CD4-positive, alpha-beta T cell (primary cell): ENCODE results near the gene PEAK3. TPM values are rescaled to one million over a fixed set of nuclear protein-coding genes. Genes with fewer than 3 reads are reported as not detected.

Source experiments
- ATAC-seq: fragments of 200-7000 bp; cut with Tn5 transposase; one replicate; pipeline ENCODE4 v1.10.0; 2022; ENCODE audit warnings: mild to moderate bottlenecking; ENCODE audit not compliant: poor library complexity
- CTCF ChIA-PET: fragments of 350-600 bp; sonication (Branson Sonifier 250); formaldehyde crosslinking; loops from one replicate; lab custom pipeline; 2021; ENCODE audit warnings: antibody characterized with exemption, inconsistent platforms; lab: Charles Lee
- POLR2A ChIA-PET: fragments of 350-600 bp; sonication (Branson Sonifier 250); formaldehyde crosslinking; loops from one replicate; lab custom pipeline; 2021; ENCODE audit warnings: antibody characterized with exemption, inconsistent platforms; lab: Charles Lee
- DNase-seq, 14 experiments: peaks; one replicate each; pipeline ENCODE4 v3.0.0-alpha.2; 2013 to 2020; ENCODE audit warnings: mixed read lengths in 2 of 14
- H3K27ac ChIP-seq, 2 donors: one replicate each; pipeline versions ENCODE4 v1.5.1 to v1.7.0; 2013; ENCODE audit warnings: low read length in 2 of 2, low read depth in 1 of 2, mild to moderate bottlenecking in 1 of 2
- H3K27me3 ChIP-seq, 2 experiments: 1 replicate in 1 of 2; 2 replicates in 1 of 2; pipeline versions ENCODE4 v1.6.1 to v1.7.0; 2013; ENCODE audit warnings: low read length in 2 of 2, control low read depth in 1 of 2, mild to moderate bottlenecking in 1 of 2, moderate library complexity in 1 of 2; ENCODE audit not compliant: insufficient read depth in 2 of 2, control insufficient read depth in 1 of 2
- H3K36me3 ChIP-seq: one replicate; pipeline ENCODE4 v1.6.1; 2013; ENCODE audit warnings: low read length, control low read depth; ENCODE audit not compliant: insufficient read depth
- H3K4me1 ChIP-seq: one replicate; pipeline ENCODE4 v1.6.1; 2013; ENCODE audit warnings: low read length, control low read depth; ENCODE audit not compliant: insufficient read depth
- H3K4me3 ChIP-seq: one replicate; pipeline ENCODE4 v1.5.1; 2013; ENCODE audit warnings: mild to moderate bottlenecking, low read length, moderate library complexity
- H3K9me3 ChIP-seq, 2 experiments: 1 replicate in 1 of 2; 2 replicates in 1 of 2; pipeline versions ENCODE4 v1.6.1 to v1.7.0; 2013; ENCODE audit warnings: low read length in 2 of 2, mild to moderate bottlenecking in 2 of 2, control low read depth in 1 of 2, moderate library complexity in 1 of 2; ENCODE audit not compliant: control insufficient read depth in 1 of 2, insufficient read depth in 1 of 2
- H3K27ac Mint-ChIP-seq: one replicate; pipeline ENCODE4 v1.8.0; 2020; ENCODE audit warnings: mixed read lengths
- H3K27me3 Mint-ChIP-seq: one replicate; pipeline ENCODE4 v1.8.0; 2021; ENCODE audit warnings: mixed read lengths
- H3K36me3 Mint-ChIP-seq: one replicate; pipeline ENCODE4 v1.8.0; 2021; ENCODE audit warnings: low read depth, mixed read lengths
- H3K4me1 Mint-ChIP-seq: one replicate; pipeline ENCODE4 v1.8.0; 2021; ENCODE audit warnings: low read depth, mixed read lengths
- H3K4me3 Mint-ChIP-seq: one replicate; pipeline ENCODE4 v1.8.0; 2020; ENCODE audit warnings: mild to moderate bottlenecking, mixed read lengths
- H3K9me3 Mint-ChIP-seq: one replicate; pipeline ENCODE4 v1.8.0; 2020; ENCODE audit warnings: mixed read lengths
- CTCF ChIP-seq: fragments of 200-600 bp; IDR thresholded peaks from one replicate; pipeline ENCODE4 v1.8.0; 2022; ENCODE audit warnings: antibody characterized with exemption, mild to moderate bottlenecking
- intact Hi-C, 2 experiments: fragments of 100-400 bp; cut with DNase I in 1 of 2; cut with micrococcal nuclease in 1 of 2; formaldehyde crosslinking; loops; one replicate each; pipeline versions ENCODE4 v1.15.1 to v1.9.0; 2023 to 2025; cut with DNase I, micrococcal nuclease
- total RNA-seq, 174 experiments: library from RNA in 2 of 174; stranded (reverse) in 2 of 174; gene quantifications; one replicate each; pipeline ENCODE4 v1.2.3 and lab custom pipeline; 2021 to 2026

PEAK3 gene
- total RNA-seq, 2 experiments from 2014 or later: not detected

GRCh38 chr19:2235381-2236063 is 46.5 kb downstream of the PEAK3 start:
- no peaks in the 10 kb centered on the region for H3K9me3 ChIP-seq
- POLR2A ChIA-PET: interaction anchor here (0.6 to 1.3 kb wide), 14 partner anchors 17 to 221 kb away, joined by 3 to 5 read pairs (median 3); partner anchors contain the start of genes AP3D1, LMNB2, LSM7 and SPPL2B
- peaks cover 27% of the 10 kb centered on the region for H3K36me3 ChIP-seq
- no peak for TF ChIP-seq CTCF
- peak in 3 of 14 experiments; percentile 17 to 55 (median 45) for DNase-seq
- Mint-ChIP-seq H3K27me3 (peaks cover 4% of the 10 kb centered on the region), H3K4me3 (peak overlapping the region; percentile 98), H3K4me1 (peaks cover 53% of the 10 kb centered on the region), H3K36me3 (peaks cover 39% of the 10 kb centered on the region), H3K27ac (peak overlapping the region; percentile 99), H3K9me3 (no peaks in the 10 kb centered on the region)
- H3K4me1 ChIP-seq: peaks cover 69% of the 10 kb centered on the region
- CTCF ChIA-PET: interaction anchor here (0.7 to 3.2 kb wide), 5 partner anchors 25 to 80 kb away, joined by 4 to 11 read pairs (median 6); no protein-coding TSS in a partner anchor
- H3K27ac ChIP-seq: no peak overlapping the region
- no peak for ATAC-seq
- no peaks in the 10 kb centered on the region for H3K27me3 ChIP-seq
- intact Hi-C loops: loop anchor here (1.0 to 10.0 kb wide), 16 partner anchors 17 to 379 kb away; partner anchors contain the start of genes AP3D1 (in 2 of the 2), BTBD2 (in 1 of the 2), IZUMO4 (in 1 of the 2) and LMNB2 (in 1 of the 2)
- H3K4me3 ChIP-seq: peak overlapping the region; percentile 80

- no peak for ATAC-seq
- Mint-ChIP-seq H3K9me3 (no peaks in the 10 kb centered on the region), H3K27me3 (peaks cover 4% of the 10 kb centered on the region), H3K4me1 (peaks cover 48% of the 10 kb centered on the region), H3K27ac (peak overlapping the region; percentile 76), H3K4me3 (peak overlapping the region; percentile 88), H3K36me3 (peaks cover 43% of the 10 kb centered on the region)
- intact Hi-C loops: loop anchor here (2.0 to 10.0 kb wide), 5 partner anchors 78 to 380 kb away; partner anchors contain the start of gene BTBD2 (in 1 of the 2)
- peak overlapping the region; percentile 80 for H3K4me3 ChIP-seq
- no peak for DNase-seq
- CTCF ChIA-PET: interaction anchor here (1.8 to 3.2 kb wide), 2 partner anchors 39 to 79 kb away, joined by 8 to 11 read pairs; no protein-coding TSS in a partner anchor
- H3K9me3 ChIP-seq: no peaks in the 10 kb centered on the region
- peaks cover 32% of the 10 kb centered on the region for H3K36me3 ChIP-seq
- no peak for TF ChIP-seq CTCF
- POLR2A ChIA-PET: no interaction called here
- no peak overlapping the region for H3K27ac ChIP-seq
- peaks cover 64% of the 10 kb centered on the region for H3K4me1 ChIP-seq
- no peaks in the 10 kb centered on the region for H3K27me3 ChIP-seq
Measured at GRCh38 chr19:2234996-2235380, 47.0 kb downstream of the PEAK3 start.

- ChIA-PET CTCF (interaction anchor here (3.2 kb wide), 1 partner anchor 78 kb away, joined by 11 read pairs; no protein-coding TSS in a partner anchor), POLR2A (interaction anchor here (1.1 kb wide), 1 partner anchor 36 kb away, joined by 4 read pairs; no protein-coding TSS in a partner anchor)
- no peaks in the 10 kb centered on the region for H3K9me3 Mint-ChIP-seq
- no peak for DNase-seq
- Histone ChIP-seq H3K4me3 (no peak overlapping the region), H3K27me3 (no peaks in the 10 kb centered on the region), H3K4me1 (peaks cover 56% of the 10 kb centered on the region), H3K27ac (no peak overlapping the region), H3K9me3 (no peaks in the 10 kb centered on the region), H3K36me3 (peaks cover 40% of the 10 kb centered on the region)
- H3K4me1 Mint-ChIP-seq: peaks cover 35% of the 10 kb centered on the region
- no peak for TF ChIP-seq CTCF
- intact Hi-C loops: loop anchor here (2.0 to 10.0 kb wide), 3 partner anchors 77 to 381 kb away; partner anchors contain the start of gene BTBD2 (in 1 of the 2)
- no peak overlapping the region for H3K27ac Mint-ChIP-seq
- H3K36me3 Mint-ChIP-seq: peaks cover 37% of the 10 kb centered on the region
- ATAC-seq: no peak
- peaks cover 4% of the 10 kb centered on the region for H3K27me3 Mint-ChIP-seq
- H3K4me3 Mint-ChIP-seq: peak overlapping the region; percentile 45
Measured at GRCh38 chr19:2233601-2234280, 48.2 kb downstream of the PEAK3 start.
